ENCODE measurements around the gene FBXO15. TPM values are rescaled to one million over a fixed set of nuclear protein-coding genes. Genes with fewer than 3 reads are reported as not detected.

FBXO15 gene
- total and polyA plus RNA-seq, 2 donors (not counting 1 experiment from before 2014, with no cell fraction given), result 0.77 to 0.83 TPM

DNA sequence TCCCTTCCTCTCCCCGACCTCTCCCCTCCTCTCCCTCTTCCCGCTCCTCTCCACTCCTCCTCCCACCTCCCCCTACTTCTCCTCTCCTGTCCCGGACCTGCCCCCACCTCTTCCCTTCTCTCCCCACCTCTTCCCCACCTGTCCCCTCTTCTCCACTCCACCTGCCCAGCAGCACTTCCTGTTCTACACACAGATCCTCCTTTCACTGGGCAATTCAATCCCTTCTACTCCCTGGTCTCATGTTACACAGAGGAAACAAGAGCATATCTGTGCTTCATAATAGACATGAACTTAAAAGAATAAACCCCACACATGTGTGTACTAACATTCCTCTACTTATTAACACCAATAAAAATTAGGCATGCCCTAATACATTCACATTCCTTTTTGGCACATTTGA, 35.5 kb upstream of the FBXO15 start:
- TF ChIP-seq, protein P1, sequence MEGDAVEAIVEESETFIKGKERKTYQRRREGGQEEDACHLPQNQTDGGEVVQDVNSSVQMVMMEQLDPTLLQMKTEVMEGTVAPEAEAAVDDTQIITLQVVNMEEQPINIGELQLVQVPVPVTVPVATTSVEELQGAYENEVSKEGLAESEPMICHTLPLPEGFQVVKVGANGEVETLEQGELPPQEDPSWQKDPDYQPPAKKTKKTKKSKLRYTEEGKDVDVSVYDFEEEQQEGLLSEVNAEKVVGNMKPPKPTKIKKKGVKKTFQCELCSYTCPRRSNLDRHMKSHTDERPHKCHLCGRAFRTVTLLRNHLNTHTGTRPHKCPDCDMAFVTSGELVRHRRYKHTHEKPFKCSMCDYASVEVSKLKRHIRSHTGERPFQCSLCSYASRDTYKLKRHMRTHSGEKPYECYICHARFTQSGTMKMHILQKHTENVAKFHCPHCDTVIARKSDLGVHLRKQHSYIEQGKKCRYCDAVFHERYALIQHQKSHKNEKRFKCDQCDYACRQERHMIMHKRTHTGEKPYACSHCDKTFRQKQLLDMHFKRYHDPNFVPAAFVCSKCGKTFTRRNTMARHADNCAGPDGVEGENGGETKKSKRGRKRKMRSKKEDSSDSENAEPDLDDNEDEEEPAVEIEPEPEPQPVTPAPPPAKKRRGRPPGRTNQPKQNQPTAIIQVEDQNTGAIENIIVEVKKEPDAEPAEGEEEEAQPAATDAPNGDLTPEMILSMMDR (conservative IDR thresholded peaks at IDR 0.05 in 1 of 2, IDR thresholded peaks at IDR 0.05 in 1 of 2; ENCODE audit: low read depth in 1 of 2, low read length in 2 of 2), result no peak
- TF ChIP-seq EZH2 (IDR thresholded peaks at IDR 0.05; ENCODE audit: low read length, missing control alignments), result no peak
- Histone ChIP-seq H3K4me1 (ENCODE audit: control insufficient read depth, extremely low read depth, insufficient read depth, low read length) (no peaks in the 10 kb centered on the region), H3K27ac (ENCODE audit: insufficient read depth, low read length) (no peak overlapping the region), H3K36me3 (ENCODE audit: control insufficient read depth, insufficient read depth, low read length) (no peaks in the 10 kb centered on the region), H3K4me2 (ENCODE audit: extremely low read depth, insufficient read depth, low read length) (no peak overlapping the region), H3K4me3 (replicated peaks in 1 of 4; ENCODE audit: control extremely low read depth in 1 of 4, insufficient read depth in 1 of 4, low read depth in 3 of 4, low read length in 4 of 4) (no peak overlapping the region), H3K27me3 (ENCODE audit: control insufficient read depth, insufficient read depth, low read length) (no peaks in the 10 kb centered on the region), H3K9ac (ENCODE audit: insufficient read depth, low read length) (no peak overlapping the region), H3K9me3 (ENCODE audit: control insufficient read depth, insufficient read depth, low read depth, low read length) (no peaks in the 10 kb centered on the region), H4K20me1 (ENCODE audit: control insufficient read depth, extremely low read depth, insufficient read depth, low read length) (no peaks in the 10 kb centered on the region), H2AFZ (ENCODE audit: low read length) (no peak overlapping the region), H3K79me2 (ENCODE audit: control insufficient read depth, insufficient read depth, low read length) (no peaks in the 10 kb centered on the region)
- no peak for DNase-seq (ENCODE audit: low read depth in 2 of 2)

DNA sequence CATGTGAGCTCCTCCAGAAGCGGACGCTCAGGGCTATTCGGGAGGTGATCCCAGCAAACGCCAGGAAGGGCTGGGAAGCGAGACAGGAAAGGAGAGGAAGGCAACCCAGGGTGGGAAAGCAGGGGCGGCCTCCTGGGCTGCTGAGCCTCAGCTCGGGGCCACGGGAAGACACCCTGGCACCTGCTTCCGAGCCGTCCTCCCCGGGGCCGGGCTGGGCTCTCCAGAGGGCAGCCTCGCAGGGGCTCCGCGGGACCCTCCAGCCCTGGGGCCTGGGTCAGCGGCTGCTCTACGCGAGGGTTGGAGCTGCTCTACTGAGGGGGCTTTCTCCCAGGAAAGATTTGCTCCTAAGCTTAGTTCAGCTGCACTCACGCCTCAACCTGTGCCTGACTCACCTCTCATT, 34.7 kb upstream of the FBXO15 start:
- H2AFZ ChIP-seq (ENCODE audit: low read length), result no peak overlapping the region
- no peak overlapping the region for H3K4me2 ChIP-seq (ENCODE audit: extremely low read depth, insufficient read depth, low read length)
- no peaks in the 10 kb centered on the region for H3K27me3 ChIP-seq (ENCODE audit: control insufficient read depth, insufficient read depth, low read length)
- no peak for TF ChIP-seq EZH2 (IDR thresholded peaks at IDR 0.05; ENCODE audit: low read length, missing control alignments)
- TF ChIP-seq, protein P1 (conservative IDR thresholded peaks at IDR 0.05 in 1 of 2, IDR thresholded peaks at IDR 0.05 in 1 of 2; ENCODE audit: low read depth in 1 of 2, low read length in 2 of 2), result no peak
- no peaks in the 10 kb centered on the region for H4K20me1 ChIP-seq (ENCODE audit: control insufficient read depth, extremely low read depth, insufficient read depth, low read length)
- H3K4me1 ChIP-seq (ENCODE audit: control insufficient read depth, extremely low read depth, insufficient read depth, low read length), result no peaks in the 10 kb centered on the region
- H3K79me2 ChIP-seq (ENCODE audit: control insufficient read depth, insufficient read depth, low read length), result no peaks in the 10 kb centered on the region
- H3K9me3 ChIP-seq (ENCODE audit: control insufficient read depth, insufficient read depth, low read depth, low read length), result no peaks in the 10 kb centered on the region
- H3K27ac ChIP-seq (ENCODE audit: insufficient read depth, low read length), result no peak overlapping the region
- H3K9ac ChIP-seq (ENCODE audit: insufficient read depth, low read length), result no peak overlapping the region
- H3K36me3 ChIP-seq (ENCODE audit: control insufficient read depth, insufficient read depth, low read length), result no peaks in the 10 kb centered on the region
- H3K4me3 ChIP-seq (replicated peaks in 1 of 4; ENCODE audit: control extremely low read depth in 1 of 4, insufficient read depth in 1 of 4, low read depth in 3 of 4, low read length in 4 of 4), result no peak overlapping the region
- no peak for DNase-seq (ENCODE audit: low read depth in 2 of 2)

DNA sequence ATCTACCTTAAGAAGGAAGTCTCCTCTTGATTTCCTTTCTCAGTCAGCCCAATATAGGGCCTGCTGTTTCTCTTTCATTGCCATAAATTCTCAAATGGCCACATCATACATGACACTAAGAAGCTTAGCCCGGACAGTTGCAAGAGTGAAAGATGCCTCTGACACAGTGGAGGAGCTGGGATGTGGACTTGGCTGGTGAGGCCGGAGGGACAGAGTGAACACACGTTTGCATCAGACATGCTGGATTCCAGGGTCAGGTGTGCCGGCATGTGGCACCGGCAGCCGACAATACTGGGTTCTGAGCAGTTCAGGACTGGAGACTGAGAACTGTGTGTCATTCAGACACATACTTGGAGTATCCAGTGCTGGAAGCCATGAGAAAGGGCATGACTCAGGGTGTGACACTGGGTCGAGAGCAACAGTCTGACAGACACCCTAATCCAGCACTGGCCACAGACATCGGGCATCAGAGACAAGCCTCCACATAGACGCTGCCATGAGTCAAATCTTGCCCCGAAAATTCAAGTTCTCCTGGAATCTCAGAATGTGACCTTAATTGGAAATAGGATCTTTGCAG, 32.1 kb upstream of the FBXO15 start:
- Histone ChIP-seq H2AFZ (ENCODE audit: low read length) (no peak overlapping the region), H3K27ac (ENCODE audit: insufficient read depth, low read length) (no peak overlapping the region), H3K4me3 (replicated peaks in 1 of 4; ENCODE audit: control extremely low read depth in 1 of 4, insufficient read depth in 1 of 4, low read depth in 3 of 4, low read length in 4 of 4) (no peak overlapping the region), H4K20me1 (ENCODE audit: control insufficient read depth, extremely low read depth, insufficient read depth, low read length) (no peaks in the 10 kb centered on the region), H3K79me2 (ENCODE audit: control insufficient read depth, insufficient read depth, low read length) (no peaks in the 10 kb centered on the region), H3K9ac (ENCODE audit: insufficient read depth, low read length) (no peak overlapping the region), H3K4me2 (ENCODE audit: extremely low read depth, insufficient read depth, low read length) (no peak overlapping the region), H3K9me3 (ENCODE audit: control insufficient read depth, insufficient read depth, low read depth, low read length) (no peaks in the 10 kb centered on the region), H3K27me3 (ENCODE audit: control insufficient read depth, insufficient read depth, low read length) (no peaks in the 10 kb centered on the region), H3K36me3 (ENCODE audit: control insufficient read depth, insufficient read depth, low read length) (no peaks in the 10 kb centered on the region), H3K4me1 (ENCODE audit: control insufficient read depth, extremely low read depth, insufficient read depth, low read length) (no peaks in the 10 kb centered on the region)
- no peak for DNase-seq (ENCODE audit: low read depth in 2 of 2)
- TF ChIP-seq EZH2 (IDR thresholded peaks at IDR 0.05; ENCODE audit: low read length, missing control alignments), result no peak
- TF ChIP-seq, protein P1 (conservative IDR thresholded peaks at IDR 0.05 in 1 of 2, IDR thresholded peaks at IDR 0.05 in 1 of 2; ENCODE audit: low read depth in 1 of 2, low read length in 2 of 2), result no peak

All from fibroblast of lung (primary cell).